GM21723 (cell line): Measurements from ENCODE around the gene DLST.

Experiments used
- ATAC-seq: cut with Tn5 transposase; IDR thresholded peaks from one replicate; pipeline ENCODE4 v1.9.1; 2021; ENCODE audit warnings: mild to moderate bottlenecking, moderate library complexity; ENCODE audit not compliant: unreplicated experiment

The DLST gene

DNA sequence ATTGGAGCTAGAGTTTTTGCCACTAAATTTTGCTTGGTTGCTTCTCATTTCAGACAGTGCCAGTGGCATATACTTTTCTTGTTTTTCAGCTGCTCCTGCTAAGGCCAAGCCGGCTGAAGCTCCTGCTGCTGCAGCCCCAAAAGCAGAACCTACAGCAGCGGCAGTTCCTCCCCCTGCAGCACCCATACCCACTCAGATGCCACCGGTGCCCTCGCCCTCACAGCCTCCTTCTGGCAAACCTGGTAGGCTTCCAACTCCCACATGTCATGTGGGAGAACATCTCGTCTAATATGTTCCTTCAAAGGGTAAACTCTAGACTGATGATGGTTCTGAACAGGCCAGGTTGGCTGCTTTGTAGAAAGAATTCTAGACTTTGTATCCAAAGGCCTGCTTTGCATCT is 11.0 kb downstream of the DLST start:
- no peak for ATAC-seq

DNA sequence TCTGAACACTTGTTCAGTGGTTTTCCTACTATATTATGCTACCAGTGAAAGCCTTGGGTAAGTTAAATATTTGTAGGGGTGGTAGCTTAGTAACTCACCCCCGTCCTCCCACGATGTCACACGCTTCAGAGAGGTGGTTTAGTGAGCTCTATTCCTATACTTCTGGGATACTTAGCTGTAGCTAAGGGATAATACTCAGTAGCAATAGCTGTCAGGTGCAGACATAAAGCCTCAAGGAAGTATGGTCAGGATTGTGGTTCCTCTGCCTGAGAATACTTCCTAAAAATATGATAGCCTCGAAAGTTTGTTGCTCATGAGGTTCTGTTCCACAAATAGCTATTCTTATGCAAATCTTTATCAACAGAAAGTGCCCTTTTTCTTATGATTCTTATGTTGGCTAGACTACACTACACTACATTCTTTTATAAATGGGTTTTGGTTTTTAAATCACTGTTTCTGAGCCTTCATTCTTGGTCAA is 11.9 kb downstream of the DLST start:
- ATAC-seq = peak; percentile 63

DNA sequence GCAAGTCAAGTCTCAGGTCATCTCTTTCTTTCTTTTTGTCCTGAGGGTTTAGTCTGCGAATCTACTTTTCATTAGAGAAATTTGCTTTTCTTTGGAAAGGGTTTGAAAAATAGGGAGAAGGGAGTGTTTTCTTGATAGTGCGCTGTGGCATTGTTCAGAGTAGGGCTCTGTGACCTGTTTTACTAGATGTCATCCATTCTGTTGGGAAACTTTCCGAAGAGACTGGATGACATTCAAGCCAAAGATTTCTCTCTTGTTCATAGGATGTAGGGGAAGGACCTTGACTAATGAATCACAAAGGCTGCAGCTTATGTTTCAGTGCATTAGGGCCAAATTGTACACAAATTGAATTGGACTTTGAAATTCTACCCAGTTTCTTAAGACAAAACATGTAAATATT is 14.7 kb downstream of the DLST start:
- no peak for ATAC-seq

DNA sequence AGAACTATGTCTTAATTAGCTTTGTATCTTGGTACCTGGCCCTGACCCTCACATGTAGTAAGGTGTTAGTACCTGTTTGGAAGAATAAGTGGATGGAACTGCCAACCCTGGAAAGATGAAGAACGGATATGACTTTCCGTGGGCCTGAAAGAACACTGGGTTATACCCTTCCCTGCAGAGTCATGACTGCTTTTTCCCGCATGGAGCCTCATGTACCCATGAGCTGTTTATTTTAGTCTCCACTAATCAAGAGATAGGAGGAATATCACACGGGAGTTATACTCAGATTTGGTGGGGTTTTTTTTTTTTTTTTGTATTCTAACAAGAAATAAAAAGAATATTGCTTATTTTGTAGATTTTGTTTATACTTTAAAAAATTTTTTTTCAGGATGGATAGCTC is 15.9 kb downstream of the DLST start:
- no peak for ATAC-seq

DNA sequence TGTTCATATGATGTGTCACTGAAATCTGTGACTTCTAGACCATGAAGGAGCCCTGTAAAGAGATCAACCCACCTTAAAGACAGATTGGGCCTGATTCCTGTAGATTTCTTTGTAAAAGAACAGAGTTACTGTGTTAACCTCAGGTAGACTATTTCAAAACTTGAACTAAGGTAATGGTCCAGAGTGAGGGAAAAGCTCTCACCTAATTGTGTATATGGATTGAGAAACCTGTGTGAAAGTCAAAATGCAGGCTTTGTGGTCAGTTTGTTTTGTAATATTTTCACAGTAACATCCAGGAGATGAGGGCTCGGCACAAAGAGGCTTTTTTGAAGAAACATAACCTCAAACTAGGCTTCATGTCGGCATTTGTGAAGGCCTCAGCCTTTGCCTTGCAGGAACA is 16.4 kb downstream of the DLST start:
- ATAC-seq = no peak

DNA sequence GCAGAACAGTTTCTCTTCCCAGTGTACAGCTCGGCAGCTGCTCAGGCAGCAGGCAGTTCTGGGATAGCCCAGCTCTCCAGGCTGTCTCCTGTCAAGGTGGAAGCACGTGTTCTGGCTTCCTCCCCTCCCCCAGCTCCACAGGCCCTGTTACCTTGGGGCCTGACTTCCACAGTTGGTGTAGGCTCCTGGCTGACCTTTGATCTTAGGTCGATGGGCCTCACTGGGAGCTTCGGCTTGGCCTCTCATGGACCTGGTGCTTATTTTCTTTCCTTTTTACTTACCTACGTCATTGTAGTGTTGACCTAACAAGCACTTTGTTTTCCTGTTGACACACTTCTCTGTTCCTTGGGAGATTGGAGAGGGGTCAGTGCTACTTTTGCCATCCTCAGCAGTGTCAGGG is 17.0 kb downstream of the DLST start:
- no peak for ATAC-seq

DNA sequence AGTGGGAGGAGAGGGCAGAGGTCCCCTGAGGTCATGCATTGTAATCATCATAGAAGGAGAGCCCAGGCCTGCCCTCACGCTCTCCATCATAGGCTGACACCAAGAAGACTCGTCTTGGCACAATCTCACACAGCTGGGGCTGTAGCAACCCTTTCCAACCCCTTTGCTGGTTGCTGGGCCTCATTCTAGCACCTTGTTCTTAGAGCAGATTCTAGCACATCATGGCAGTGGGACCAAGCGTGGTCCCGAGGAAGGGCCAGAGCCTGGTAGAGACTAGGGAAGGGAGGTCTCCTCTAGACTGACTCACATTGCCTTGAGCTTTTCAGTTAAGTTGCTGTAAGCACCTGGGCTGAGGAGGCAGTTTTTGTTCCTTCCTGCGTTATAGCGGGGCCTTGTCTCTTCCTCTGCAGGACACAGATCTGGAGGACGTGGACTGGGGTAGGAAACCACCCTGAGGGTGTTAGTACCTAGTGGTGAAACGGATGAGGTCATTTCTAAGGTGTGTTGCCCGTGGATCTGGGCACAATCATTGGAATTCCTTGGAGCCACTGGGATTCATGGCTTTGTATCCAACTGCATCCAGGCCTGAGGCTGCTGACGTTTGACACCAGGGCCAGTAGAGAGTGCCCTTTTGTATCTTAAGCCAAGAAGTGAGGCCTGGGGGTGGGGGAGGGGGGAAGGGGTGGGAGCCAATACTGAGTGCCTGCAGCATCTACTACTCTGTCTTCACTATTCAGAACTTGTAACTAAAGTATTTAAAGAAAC is 21.4 kb downstream of the DLST start:
- no peak for ATAC-seq

DNA sequence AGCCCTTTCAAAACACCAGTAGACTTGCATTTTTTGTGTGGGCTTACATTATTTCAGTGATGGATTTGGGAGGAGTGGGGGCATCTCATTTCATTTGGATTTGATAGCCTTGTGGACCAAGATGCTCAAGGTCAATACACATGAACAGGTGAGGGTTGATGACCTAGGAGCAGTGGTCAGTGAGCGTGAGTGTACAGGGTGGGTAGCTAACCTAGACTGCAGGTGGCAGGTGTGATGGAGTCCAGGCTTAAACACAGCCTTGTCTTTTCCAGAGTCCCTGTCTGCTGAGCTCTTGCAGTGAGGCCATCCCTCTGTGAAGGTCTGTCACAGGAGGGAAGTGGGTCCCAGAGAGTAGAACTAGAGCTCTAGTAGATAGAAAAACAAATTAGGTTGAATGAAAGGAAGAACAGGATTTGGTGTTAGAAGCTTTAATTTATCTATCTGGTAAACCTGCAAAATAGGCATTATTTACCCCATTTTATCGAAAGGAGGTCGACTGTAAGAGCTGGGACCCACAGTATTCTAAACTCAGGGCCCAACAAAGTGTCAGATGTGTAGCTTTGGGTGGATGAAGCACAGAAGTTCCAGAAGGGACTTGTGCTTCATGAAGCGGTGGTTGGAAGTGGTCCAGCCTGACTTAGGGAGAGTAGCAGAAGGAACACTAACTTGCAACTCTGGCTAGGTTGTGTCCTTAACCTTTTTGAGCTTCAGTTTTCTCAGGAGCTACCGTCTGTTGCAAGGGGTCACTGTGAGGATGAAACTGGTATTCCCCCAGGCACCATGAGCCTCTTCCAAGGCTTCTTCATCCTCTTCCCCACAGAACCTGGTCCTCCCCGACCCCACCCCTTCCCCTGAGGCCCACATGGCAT is 23.2 kb downstream of the DLST start:
- no peak for ATAC-seq

DNA sequence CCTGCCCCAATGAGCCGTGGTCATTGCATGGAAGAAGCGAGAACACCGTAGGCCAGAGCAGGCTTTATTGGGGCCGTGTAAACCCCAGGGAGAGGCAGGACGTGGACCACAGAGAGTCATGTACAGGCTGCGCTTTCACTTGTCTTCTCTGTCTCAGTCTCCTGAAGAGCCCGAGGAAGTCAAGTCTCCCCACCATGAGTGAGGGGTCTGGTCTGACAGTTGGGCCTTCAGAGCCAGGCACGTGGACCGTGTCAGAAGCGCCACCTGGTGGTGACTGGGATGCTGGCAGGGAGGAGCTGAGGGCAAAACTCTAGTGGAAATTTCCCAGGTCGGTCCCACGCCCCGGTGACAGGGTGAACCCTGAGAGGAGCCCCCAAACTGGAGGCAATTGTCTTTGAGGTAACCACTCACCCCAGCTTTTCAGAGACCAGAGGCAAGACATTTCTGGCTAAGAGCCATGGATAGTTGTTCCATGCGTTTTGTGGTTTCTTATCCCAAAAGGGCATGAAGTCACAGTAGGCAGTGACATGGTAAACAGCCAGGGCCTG is 24.0 kb downstream of the DLST start:
- ATAC-seq = no peak

DNA sequence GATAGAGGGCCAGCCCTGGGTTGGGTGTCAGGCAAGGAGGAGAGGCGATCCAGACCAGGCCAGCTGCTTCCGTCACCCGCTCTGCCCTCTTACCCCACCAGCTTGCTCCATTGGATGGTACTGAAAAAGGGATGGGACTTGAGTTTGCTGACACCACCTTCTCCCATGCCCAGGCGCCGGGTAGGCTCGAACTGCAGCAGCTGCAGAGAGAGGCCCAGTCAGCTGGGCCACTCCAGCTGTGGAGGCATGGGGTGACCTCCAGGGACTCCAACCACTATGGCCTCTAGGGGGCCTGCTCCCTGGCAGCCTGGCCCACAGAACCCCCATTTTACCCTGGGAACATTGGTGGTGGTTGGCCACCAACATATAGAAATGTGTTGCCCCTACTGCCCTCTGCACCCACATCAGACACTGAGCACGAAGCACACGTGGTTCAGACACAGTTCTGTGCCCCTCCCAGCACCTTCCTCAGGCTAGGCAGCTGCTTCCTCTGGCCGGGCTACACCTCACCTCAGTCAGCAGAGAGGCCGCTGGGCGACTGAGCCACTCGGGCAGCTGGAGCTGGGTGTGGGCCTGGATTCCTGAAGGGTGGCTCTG is 25.3 kb downstream of the DLST start:
- no peak for ATAC-seq

DNA sequence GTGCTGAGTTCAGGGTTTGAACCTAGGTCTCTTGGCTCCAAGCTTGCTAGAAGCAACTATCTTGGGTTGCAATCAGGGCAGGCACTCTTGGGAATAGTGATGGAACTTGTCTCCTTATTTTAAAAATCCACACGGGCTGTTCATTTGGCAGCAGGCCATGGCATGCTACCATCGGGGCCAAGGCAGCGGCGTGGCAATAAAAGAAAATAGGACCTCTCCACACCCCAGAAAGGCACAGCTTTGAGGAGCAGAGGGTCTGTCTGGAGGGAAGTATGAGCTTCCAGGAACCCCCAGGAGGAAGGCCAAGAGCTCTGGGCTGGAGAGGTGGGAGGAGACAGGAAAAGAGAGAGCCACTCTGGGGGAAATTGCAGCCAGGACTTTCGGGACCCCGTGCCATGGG is 26.0 kb downstream of the DLST start:
- ATAC-seq = no peak

DNA sequence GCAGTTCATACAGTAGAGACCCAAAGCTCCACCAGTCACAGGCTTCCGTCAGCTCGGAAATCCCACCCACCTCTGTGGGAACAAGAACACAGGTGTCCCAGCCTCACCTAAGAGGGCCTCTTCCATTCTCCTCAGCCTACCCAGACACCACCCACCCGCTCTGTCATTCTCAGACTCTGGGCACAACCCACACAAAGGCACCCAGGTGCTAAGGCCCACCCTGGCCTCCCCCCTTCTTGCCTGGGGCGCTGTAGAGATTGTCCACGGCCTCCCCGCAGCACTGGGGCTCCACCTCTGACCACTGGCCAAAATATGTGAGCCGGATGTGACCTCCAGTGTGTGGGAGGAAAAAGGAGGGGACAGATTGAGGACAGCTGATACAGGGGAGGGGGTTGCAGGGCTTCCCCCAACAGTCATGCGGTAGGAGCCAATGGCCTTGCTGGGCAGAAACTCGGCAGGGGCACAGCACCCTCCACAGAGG is 27.2 kb downstream of the DLST start:
- no peak for ATAC-seq

DNA sequence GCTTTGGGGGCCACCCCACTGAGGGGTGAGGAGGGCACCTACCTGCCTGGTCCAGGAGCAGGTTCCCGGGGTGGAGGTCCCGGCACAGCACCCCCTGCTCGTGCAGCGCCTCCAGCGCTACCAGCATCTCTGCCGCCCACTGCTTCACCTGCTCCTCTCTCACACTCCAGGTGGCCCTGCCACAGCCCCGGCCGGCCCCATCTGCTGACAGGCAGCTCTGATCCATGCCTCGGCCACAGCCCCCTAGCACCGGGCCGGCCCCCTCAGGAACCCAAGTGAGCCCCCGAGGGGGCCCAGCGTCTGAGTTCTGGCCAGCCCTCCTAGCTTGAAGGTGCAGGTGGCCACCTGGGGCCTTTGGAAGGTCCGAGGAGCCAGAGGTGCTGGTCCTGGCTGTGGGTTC is 27.8 kb downstream of the DLST start:
- no peak for ATAC-seq

DNA sequence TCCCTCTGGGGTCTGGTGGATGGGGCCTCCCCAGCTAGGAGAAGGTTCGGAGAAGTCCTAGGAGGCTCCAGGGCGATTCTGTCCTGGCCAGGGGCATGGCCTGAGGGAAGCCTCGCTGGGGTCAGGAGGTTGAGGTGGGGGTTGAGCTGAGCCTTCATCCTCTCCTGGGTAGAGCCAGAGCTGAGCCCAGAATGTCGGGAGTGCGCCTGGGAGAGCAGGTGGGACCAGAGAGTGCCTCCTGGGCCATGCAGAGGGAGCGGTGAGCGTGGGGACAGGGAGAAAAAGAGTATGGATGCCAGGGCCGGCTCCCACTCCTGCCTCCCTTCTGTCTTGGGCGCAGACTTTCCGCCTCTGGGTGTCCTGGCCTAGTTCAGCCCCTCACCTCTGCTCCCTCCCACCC is 28.2 kb downstream of the DLST start:
- ATAC-seq = no peak

DNA sequence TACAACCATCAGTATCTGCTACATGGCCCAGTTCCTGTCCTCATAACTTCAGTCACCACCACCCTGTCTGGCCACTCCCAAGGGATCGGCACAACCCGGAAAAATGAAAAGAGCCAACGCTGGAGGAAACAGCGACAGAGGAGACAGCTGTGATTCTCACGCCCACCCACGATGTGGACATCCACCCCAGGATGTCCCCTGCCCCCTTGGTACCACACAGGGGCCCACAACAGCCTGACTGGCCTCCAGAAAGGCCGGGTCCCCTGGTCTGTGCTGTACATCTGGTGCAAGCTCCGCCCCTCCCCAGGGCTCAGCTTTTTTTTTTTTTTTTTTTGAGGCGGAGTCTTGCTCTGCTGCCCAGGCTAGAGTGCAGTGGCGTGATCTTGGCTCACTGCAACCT is 28.8 kb downstream of the DLST start:
- no peak for ATAC-seq

DNA sequence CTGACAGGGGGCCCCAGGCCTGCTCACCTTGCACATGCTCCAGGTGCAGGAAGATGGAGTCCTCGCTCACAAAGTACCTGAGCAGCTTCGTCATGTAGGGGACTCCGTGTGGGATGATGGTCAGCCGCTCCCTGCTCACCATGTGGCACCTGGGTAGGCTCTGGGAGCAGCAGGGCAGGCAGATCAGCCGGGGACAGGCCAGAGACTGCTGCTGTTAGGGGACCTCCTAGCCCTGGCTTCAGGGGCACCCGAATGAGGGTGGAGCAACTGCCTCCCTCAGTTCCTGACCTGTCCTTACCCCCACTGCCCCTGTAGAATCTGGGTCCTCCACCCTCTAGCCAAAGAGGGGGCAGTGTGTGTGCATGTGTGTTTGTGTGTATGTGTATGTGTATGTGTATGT is 29.5 kb downstream of the DLST start:
- ATAC-seq = no peak

DNA sequence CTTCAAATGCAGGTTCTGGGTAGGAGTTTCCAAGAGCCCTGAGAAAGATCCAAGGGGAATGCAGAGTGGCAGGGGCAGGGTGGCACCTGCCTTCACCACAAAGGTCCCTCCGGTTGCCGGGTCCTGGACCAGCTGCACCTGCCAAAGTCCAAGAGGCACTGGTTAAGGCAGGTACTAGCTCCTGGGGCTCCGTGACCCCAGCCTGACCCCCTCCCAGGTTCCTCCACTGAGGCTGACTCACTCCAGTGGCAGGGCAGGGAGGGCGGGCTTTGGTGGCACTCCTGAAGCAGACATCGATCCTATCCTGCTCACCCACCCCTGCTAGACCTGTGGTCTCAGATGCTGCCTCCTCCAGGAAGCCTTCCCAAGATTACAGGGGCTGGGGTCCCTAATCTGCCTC is 30.0 kb downstream of the DLST start:
- no peak for ATAC-seq

DNA sequence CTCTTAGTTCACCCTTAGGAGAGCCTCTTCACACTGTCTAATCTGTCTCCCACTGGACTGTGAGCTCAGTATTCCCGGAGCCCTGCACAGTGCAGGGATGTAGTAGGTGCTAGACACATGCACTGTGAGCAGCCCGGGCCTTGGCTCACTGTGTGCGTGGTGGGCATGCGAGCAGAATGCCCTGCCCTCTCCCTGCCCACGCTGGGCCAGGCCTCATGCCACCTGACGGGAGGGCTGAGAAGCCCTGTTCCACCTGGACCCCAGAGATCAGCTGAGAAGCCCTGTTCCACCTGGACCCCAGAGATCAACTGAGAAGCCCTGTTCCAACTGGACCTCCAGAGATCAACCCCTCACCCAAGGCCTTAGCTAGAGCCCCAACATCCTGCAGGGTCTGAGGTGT is 30.4 kb downstream of the DLST start:
- ATAC-seq = no peak

DNA sequence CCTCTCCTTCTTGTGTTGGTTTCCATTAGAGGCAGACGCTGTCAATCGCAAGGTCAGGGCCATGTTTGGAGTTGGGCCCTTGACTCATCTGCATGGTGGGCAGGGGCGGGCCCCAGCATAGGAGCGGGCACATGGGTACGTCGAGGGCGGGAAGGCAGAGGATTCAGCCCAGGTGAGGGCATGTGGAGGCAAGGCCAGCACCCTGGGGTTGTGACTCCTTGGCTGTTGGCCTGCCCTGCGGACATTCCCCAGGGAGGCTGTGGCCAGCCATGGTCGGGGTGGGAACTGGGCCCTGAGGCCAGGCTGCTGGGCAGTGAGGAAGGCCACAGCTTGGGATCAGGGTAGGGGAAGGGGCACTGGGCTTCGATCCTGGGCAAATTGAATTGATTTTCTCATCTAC is 31.1 kb downstream of the DLST start:
- ATAC-seq = no peak

DNA sequence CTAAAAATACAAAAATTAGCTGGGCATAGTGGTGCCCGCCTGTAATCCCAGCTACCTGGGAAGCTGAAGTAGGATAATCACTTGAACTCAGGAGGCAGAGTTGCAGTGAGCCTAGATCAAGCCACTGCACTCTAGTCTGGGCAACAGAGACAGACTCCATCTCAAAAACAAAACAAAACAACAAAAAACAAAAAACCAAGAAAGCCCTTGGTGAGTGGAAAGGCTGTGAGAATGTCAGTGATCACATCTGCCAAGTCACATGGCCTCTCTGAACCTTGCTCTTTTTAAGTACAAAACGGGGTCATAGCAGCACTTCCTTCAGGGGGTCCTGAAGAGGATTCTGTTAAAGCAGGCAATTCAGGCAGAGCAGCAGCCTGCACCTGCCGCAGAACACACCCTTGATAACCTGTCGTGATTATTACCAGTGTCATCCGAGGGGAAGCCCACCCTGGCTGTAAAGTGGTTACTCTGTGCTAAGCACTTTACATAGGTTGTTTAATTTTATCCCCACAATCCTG is 31.7 kb downstream of the DLST start:
- no peak for ATAC-seq

DNA sequence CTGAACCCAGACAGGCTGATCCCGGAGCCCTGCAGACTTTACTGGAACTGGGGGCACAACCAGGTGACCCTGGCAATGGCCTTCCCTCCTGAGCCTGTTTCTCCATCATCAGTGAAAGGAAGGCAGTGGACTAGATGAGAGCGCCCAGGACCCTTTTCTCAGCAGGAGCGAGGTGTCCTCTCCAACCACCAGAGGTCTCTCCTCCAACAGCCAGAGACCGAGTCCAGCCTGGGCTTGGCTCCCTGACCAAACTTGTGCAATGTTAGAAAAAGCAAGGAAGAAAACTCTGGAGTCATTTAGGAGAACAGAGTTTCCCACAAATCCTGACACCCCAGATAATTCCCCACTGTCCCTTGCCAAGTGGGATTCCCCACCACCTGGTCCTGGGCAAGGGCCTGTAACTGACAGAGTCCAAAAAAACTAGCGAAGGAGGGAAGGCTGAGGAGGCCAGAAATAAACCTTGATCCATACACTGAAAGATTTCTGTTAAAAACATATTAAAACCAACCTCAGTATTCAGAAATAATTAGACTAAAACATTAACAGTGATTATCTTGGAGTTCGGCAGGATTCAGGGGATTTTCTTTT is 32.4 kb downstream of the DLST start:
- ATAC-seq = no peak
